NCI-H146 (cell line): ENCODE data around the gene TRPM4.
"Not testable (repeated sequence)": the region's sequence is repeated elsewhere in the genome, so short reads cannot be mapped to it uniquely, and the experiment has no call there.

Experiments used
- DNase-seq: peaks from one replicate; lab custom pipeline; 2025; lab: John Stamatoyannopoulos, UW

The TRPM4 gene

GRCh38 chr19:49151267-49152118, 6.1 kb upstream of the TRPM4 start:
- DNase-seq: peak; percentile 83

GRCh38 chr19:49152119-49152550, 5.5 kb upstream of the TRPM4 start:
- no peak for DNase-seq

- DNase-seq: no peak
Observed at GRCh38 chr19:49153167-49153809, 4.3 kb upstream of the TRPM4 start.

GRCh38 chr19:49154279-49154678, 3.3 kb upstream of the TRPM4 start:
- DNase-seq: no peak

- no peak for DNase-seq
Observed at GRCh38 chr19:49155005-49155819, 2.4 kb upstream of the TRPM4 start, which contains the start of gene HRC. Gene HRC (minus strand): TSS chr19:49155396. CDS start chr19:49155237, 159 bp downstream.

- DNase-seq: no peak
Observed at GRCh38 chr19:49155820-49156346, 1.7 kb upstream of the TRPM4 start.

GRCh38 chr19:49160450-49161189, 3.0 kb downstream of the TRPM4 start:
- no peak for DNase-seq

- DNase-seq: no peak
Observed at GRCh38 chr19:49161987-49162386, 4.4 kb downstream of the TRPM4 start.

GRCh38 chr19:49165111-49165750, 7.6 kb downstream of the TRPM4 start:
- no peak for DNase-seq

- no peak for DNase-seq
Observed at GRCh38 chr19:49165865-49166301, 8.3 kb downstream of the TRPM4 start.

GRCh38 chr19:49167857-49168409, 10.3 kb downstream of the TRPM4 start:
- DNase-seq: no peak

- no peak for DNase-seq
Observed at GRCh38 chr19:49168421-49168820, 10.8 kb downstream of the TRPM4 start.

GRCh38 chr19:49173198-49173597, 15.6 kb downstream of the TRPM4 start:
- no peak for DNase-seq

- no peak for DNase-seq
Observed at GRCh38 chr19:49180659-49181058, 23.1 kb downstream of the TRPM4 start.

GRCh38 chr19:49182010-49182847, 24.6 kb downstream of the TRPM4 start:
- not testable (repeated sequence) for DNase-seq

- no peak for DNase-seq
Observed at GRCh38 chr19:49182848-49183375, 25.3 kb downstream of the TRPM4 start.

GRCh38 chr19:49186108-49186507, 28.5 kb downstream of the TRPM4 start:
- DNase-seq: no peak

GRCh38 chr19:49188626-49189200, 31.1 kb downstream of the TRPM4 start:
- DNase-seq: no peak

- DNase-seq: no peak
Observed at GRCh38 chr19:49189259-49189658, 31.7 kb downstream of the TRPM4 start.
